ENCODE measurements around the gene HDLBP.

Gene HDLBP

DNA sequence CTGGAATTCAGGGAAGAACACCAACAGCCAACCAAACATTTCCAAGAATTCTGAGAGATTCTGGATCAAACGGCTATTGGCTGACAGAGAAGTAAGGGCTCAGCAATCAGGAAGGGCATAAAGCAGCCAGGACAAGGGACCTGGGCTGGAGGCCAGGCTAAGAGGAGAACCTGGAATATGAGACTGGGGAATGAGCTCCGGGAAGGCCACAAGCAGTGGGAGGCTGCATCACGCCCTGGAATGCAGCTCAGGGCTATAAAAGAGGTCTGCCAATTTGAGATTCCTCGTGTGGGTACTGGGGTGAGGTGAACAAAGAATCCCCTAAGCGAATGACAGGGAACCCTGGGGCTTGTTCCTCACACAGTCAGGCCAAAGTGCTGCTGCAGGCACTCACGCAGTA lies 66.6 kb downstream of the HDLBP start:
- no peak for DNase-seq

- no peak for DNase-seq
These were observed 67.2 kb downstream of the HDLBP start for GRCh38 chr2:241248289-241248688.

DNA sequence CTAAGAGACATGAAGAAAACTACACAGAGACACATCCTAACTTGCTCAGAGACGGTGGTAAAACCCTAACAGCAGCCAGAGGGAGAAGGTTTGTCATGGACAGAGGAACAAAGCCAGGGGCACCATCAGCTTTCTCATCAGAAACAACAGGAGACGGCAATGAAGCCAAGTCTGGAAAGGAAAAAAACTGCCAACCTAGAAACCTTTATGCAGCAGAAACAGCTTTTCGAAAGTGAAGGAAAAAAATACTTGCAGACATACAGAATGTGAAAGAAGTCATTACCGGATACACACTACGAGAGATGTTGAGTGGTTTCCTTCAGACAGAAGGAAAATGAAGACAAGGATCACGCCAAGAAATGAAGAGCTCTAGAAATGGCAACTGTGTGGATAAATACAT lies 71.1 kb downstream of the HDLBP start:
- no peak for DNase-seq

- DNase-seq = no peak
These were observed 73.2 kb downstream of the HDLBP start for GRCh38 chr2:241242306-241242705.

GRCh38 chr2:241241669-241242068 lies 73.8 kb downstream of the HDLBP start:
- no peak for DNase-seq

GRCh38 chr2:241240320-241241004 lies 75.0 kb downstream of the HDLBP start:
- DNase-seq = no peak

- no peak for DNase-seq
These were observed 75.8 kb downstream of the HDLBP start for GRCh38 chr2:241239552-241240202.

GRCh38 chr2:241238693-241239198 lies 76.7 kb downstream of the HDLBP start:
- DNase-seq = no peak

GRCh38 chr2:241237949-241238371 lies 77.5 kb downstream of the HDLBP start:
- DNase-seq = no peak

DNA sequence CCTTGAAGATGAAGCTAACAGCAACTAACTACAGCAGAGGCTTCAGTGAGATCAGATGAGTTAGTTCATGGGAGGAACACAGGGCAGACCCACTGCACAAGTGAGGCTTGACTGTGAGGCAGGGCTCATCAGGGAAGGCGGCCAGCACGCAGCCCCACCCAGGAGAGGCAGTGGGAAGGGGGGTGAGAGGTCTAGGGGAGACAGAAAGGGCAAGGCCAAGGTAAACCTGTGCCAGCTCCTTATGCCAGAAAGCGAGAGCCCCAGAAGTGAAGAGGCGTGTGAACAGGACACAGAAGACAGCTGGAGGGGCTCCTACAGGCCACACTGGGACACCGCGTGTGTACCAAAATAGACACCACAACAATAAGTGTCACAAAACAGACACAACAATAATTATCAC lies 78.4 kb downstream of the HDLBP start:
- no peak for DNase-seq

DNA sequence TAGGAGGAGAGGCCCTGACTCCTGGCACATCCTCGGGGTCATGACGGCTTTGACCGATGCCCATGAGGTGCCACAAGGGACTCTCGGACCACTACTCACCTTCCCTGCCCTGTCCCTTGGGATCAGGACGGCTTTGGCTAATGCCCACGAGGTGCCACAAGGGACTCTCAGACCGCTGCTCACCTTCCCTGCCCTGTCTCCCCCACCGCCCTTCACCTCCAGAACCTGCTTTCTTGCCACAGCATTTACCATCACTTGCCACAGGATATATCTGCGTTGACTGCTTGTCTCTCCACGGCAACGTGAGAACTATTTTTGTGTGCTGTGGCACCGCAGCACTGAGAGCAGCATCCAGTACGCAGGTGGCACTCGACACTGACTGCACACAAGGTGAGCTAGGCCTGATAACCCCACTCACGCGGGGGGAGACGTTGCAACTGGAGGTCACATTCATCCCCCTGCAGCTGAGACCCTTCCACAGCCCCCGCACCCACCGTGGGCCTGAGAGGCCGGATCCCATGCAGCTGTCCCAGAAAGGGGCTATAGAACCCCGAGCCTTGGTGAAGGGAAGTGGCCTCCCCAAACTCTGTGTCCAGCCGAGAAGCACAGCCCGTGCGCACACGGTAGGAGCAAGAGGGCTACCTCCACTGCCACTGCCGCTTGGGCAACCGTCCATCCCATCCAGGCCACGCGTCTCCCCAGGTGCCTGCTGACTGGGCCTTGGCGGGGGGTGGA lies 79.4 kb downstream of the HDLBP start:
- DNase-seq = no peak

- no peak for DNase-seq
These were observed 80.3 kb downstream of the HDLBP start for GRCh38 chr2:241234962-241235740.

GRCh38 chr2:241234066-241234790 lies 81.2 kb downstream of the HDLBP start:
- DNase-seq = no peak

DNA sequence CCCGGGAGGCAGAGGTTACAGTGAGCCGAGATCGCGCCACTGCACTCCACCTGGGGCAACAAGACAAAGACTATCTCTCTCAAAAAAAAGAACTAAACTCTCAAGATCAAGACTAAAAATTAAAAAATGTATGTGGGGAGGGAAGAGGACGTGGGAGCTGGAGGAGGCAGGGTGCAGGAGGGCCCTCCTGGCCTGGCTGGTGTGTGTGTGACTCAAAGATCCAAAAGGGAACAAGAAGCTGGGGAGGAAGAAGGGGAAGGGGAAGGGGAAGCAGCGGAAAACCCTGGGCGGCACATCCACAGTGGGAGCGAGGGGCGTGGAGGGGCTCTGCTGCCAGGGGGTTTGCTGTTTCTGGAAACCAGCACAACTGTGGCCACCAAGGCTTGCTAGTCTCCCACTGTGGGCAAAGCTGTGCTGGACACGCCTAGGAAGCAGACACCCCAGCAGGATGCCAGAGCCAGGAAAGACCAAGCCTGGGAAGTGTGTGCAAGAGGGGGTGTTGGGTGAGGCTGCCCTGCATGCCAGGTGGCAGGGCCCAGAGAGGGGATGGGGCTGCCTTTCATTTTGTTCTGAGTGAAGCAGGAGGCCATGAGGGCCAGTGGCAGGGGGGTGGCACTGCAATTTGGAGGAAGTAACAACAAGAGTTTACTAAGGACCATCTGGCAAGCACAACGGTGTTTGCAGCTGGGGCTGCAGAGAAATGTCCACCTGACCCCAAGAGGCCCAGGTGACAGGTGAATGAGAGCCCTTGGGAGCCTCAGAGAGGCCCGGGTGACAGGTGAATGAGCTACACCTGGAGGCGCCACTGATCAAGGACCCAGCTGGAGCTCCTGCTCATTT lies 82.5 kb downstream of the HDLBP start:
- no peak for DNase-seq

DNA sequence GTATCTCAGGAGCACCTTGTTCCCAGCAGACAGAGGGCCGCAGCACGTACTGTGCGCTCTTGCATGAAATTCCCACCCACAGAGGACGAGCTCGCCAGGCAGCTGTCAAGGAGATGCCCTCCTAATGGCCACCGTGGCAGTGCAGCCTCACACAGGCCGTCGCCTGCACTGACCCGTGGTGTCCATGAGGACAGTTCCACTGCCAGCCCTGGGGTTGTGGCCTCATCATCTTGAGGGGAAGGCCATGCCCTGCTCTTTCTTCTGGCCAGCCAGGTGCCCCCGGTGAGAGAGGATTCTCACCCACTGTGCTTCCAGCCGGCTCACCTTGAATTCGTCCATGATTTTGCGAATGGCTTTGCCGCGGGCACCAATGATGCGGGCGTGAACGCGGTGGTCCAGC lies 85.0 kb downstream of the HDLBP start:
- no peak for DNase-seq

GRCh38 chr2:241229563-241230401 lies 85.7 kb downstream of the HDLBP start:
- no peak for DNase-seq

GRCh38 chr2:241228860-241229516 lies 86.5 kb downstream of the HDLBP start:
- no peak for DNase-seq

- no peak for DNase-seq
These were observed 87.2 kb downstream of the HDLBP start for GRCh38 chr2:241228081-241228859.

GRCh38 chr2:241227594-241227993 lies 87.9 kb downstream of the HDLBP start:
- DNase-seq = no peak

All from NCI-H2171 (cell line).